BE2C (cell line): ENCODE data around the gene NAV2.

ENCODE experiments used
- DNase-seq: peaks from one replicate; pipeline ENCODE4 v3.0.0-alpha.2; 2020
- H3K27me3 ChIP-seq: fragments of 250-450 bp; sonication (Bioruptor Pico); 2 replicates; pipeline ENCODE4 v1.5.1; 2020; ENCODE audit warnings: mild to moderate bottlenecking
- H3K36me3 ChIP-seq: fragments of 250-450 bp; sonication (Bioruptor Pico); 2 replicates; pipeline ENCODE4 v1.5.1; 2020; ENCODE audit warnings: mild to moderate bottlenecking
- H3K4me1 ChIP-seq: fragments of 250-450 bp; sonication (Bioruptor Pico); 2 replicates; pipeline ENCODE4 v1.5.1; 2020
- H3K4me3 ChIP-seq: 2 replicates; pipeline ENCODE4 v1.5.1; 2011; ENCODE audit warnings: low read depth, low read length
- H3K9me3 ChIP-seq: fragments of 250-450 bp; sonication (Bioruptor Pico); 2 replicates; pipeline ENCODE4 v1.5.1; 2020
- TF ChIP-seq, protein P1 (sequence below): IDR thresholded peaks from 2 replicates; pipeline ENCODE4 v1.5.1; 2012; ENCODE audit warnings: mild to moderate bottlenecking, low read depth, low read length

NAV2 gene

DNA sequence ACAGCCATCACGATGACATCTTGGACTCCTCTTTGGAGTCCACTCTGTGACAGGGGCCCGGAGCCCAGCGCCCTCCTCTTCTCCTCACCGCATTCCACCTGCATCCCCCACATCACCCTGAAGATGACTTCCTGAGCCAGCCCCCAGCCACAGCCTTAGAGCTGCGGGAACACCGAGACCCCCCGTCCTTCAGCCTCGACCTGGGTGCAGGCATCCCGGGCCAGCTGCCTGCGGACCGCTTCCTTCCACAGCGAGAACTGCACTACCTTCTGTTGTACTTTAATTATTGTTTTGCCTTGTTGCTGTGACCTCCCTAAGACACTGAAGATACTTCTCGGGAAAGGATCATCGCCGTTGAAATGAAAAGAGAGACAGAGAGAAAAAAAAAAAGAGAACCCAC lies 405.6 kb downstream of the NAV2 start:
- TF ChIP-seq, protein P1, sequence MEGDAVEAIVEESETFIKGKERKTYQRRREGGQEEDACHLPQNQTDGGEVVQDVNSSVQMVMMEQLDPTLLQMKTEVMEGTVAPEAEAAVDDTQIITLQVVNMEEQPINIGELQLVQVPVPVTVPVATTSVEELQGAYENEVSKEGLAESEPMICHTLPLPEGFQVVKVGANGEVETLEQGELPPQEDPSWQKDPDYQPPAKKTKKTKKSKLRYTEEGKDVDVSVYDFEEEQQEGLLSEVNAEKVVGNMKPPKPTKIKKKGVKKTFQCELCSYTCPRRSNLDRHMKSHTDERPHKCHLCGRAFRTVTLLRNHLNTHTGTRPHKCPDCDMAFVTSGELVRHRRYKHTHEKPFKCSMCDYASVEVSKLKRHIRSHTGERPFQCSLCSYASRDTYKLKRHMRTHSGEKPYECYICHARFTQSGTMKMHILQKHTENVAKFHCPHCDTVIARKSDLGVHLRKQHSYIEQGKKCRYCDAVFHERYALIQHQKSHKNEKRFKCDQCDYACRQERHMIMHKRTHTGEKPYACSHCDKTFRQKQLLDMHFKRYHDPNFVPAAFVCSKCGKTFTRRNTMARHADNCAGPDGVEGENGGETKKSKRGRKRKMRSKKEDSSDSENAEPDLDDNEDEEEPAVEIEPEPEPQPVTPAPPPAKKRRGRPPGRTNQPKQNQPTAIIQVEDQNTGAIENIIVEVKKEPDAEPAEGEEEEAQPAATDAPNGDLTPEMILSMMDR, result no peak
- H3K36me3 ChIP-seq, result no peaks in the 10 kb centered on the region

GRCh38 chr11:20119315-20119714 lies 406.7 kb downstream of the NAV2 start:
- H3K27me3 ChIP-seq, result no peaks in the 10 kb centered on the region
- TF ChIP-seq, protein P1, result no peak
- no peak overlapping the region for H3K4me3 ChIP-seq
- H3K9me3 ChIP-seq, result no peaks in the 10 kb centered on the region
- no peaks in the 10 kb centered on the region for H3K36me3 ChIP-seq
- no peaks in the 10 kb centered on the region for H3K4me1 ChIP-seq
- DNase-seq, result no peak

More for the DNA sequence above, 405.6 kb downstream of the NAV2 start:
- H3K4me1 ChIP-seq, result no peaks in the 10 kb centered on the region
- no peaks in the 10 kb centered on the region for H3K27me3 ChIP-seq
- H3K9me3 ChIP-seq, result no peaks in the 10 kb centered on the region
- H3K4me3 ChIP-seq, result no peak overlapping the region
- DNase-seq, result no peak

GRCh38 chr11:20120134-20120925 lies 407.7 kb downstream of the NAV2 start:
- Histone ChIP-seq H3K36me3 (no peaks in the 10 kb centered on the region), H3K27me3 (no peaks in the 10 kb centered on the region), H3K4me3 (no peak overlapping the region), H3K4me1 (no peaks in the 10 kb centered on the region), H3K9me3 (no peaks in the 10 kb centered on the region)
- no peak for DNase-seq
- TF ChIP-seq, protein P1, result no peak

DNA sequence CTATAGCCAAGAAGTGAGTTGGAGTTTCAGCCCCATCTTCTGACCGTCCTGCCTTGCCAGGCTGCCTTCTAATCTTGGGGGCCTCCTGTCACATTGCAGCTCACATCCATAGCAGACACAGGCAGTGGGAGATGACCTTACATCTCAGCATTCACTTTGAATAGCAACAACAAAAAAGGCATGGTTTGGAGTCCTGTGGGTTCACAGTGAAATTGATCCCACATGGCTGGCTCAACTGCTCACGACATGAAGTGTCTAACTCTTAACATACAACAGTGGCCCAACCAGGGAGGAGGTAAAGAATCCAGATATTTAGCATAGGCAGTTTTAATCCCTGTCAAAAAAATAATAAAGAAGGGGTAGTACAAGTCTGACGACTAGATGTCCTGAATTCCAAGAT lies 409.5 kb downstream of the NAV2 start:
- TF ChIP-seq, protein P1, result no peak
- H3K4me3 ChIP-seq, result no peak overlapping the region
- H3K4me1 ChIP-seq, result no peaks in the 10 kb centered on the region
- H3K27me3 ChIP-seq, result no peaks in the 10 kb centered on the region
- DNase-seq, result no peak
- no peaks in the 10 kb centered on the region for H3K9me3 ChIP-seq
- no peaks in the 10 kb centered on the region for H3K36me3 ChIP-seq

DNA sequence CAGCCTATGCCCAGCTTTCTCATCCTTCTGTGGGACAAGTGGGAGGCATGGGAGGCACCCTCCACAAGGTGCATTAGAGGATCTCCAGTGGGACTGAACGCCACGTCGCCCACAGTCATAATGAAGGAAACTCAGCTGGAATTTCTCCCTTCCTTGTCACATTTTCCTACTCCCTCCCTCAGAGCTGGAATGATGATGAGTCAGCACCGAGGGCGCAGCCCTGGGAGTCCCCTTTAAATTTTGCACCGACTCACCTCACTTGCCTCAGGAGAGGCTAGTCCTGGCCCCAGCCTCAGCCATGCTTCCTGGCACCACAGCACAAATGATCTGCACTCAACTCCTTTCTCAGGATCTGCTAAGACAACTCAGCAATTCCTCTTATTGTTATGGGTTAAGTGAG lies 413.3 kb downstream of the NAV2 start:
- no peak for DNase-seq
- Histone ChIP-seq H3K27me3 (no peaks in the 10 kb centered on the region), H3K4me1 (no peaks in the 10 kb centered on the region), H3K9me3 (no peaks in the 10 kb centered on the region), H3K4me3 (no peak overlapping the region), H3K36me3 (no peaks in the 10 kb centered on the region)
- TF ChIP-seq, protein P1, result no peak

DNA sequence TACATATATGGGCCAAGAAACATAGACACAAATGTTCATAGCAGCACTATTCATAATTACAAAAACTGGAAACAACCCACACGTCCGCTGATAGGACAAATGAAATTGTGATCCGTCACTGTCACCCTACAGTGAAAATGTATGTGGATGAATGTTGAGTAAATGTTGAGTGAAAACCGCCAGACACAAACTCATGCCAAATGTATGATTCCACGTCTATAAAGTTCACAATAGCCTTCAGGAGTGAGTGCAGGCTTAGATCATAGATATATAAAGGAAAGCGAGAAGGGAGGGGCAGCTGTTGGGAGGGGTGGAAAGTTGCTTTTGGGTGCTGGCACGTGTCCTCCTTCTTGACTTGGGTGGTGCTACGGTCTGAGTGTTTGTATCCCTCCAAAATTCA lies 414.1 kb downstream of the NAV2 start:
- Histone ChIP-seq H3K36me3 (no peaks in the 10 kb centered on the region), H3K27me3 (no peaks in the 10 kb centered on the region), H3K9me3 (no peaks in the 10 kb centered on the region), H3K4me3 (no peak overlapping the region), H3K4me1 (no peaks in the 10 kb centered on the region)
- no peak for DNase-seq
- TF ChIP-seq, protein P1, result no peak
